ENCODE data around the gene SYTL1. TPM values are rescaled to one million over a fixed set of nuclear protein-coding genes. Genes with fewer than 3 reads are reported as not detected.

The SYTL1 gene
- total RNA-seq, 1 donor from 2014 or later = 30.6 TPM

DNA sequence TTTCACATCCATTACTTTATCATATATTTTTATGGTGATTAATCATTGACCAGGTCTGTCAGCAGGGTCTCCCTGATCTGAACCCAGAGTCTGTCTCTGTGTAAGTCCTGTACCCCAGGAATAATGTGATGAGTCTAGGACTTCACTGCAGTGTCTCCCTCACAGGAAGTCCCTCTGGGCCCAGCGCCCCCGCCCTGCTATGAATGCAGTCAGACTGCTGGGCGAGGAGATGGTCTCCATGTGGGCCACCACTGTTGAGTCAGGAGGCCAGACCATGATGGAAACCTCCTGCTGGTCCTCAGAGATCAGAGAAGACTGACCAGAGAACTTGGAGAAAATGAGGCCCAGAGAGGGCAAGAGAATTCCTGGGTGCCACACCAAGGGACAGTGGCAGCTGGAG lies 10.4 kb upstream of the SYTL1 start:
- intact Hi-C loops (cut with DNase I) = no loop called here
- no peak for ATAC-seq
- H3K4me1 ChIP-seq = peaks cover 14% of the 10 kb centered on the region
- no peak for DNase-seq
- no peaks in the 10 kb centered on the region for H3K9me3 ChIP-seq
- no peak overlapping the region for H3K27ac ChIP-seq
- H3K4me3 ChIP-seq = no peak overlapping the region
- H3K27me3 ChIP-seq = no peaks in the 10 kb centered on the region
- peaks cover 89% of the 10 kb centered on the region for H3K36me3 ChIP-seq
- TF ChIP-seq, protein P1, sequence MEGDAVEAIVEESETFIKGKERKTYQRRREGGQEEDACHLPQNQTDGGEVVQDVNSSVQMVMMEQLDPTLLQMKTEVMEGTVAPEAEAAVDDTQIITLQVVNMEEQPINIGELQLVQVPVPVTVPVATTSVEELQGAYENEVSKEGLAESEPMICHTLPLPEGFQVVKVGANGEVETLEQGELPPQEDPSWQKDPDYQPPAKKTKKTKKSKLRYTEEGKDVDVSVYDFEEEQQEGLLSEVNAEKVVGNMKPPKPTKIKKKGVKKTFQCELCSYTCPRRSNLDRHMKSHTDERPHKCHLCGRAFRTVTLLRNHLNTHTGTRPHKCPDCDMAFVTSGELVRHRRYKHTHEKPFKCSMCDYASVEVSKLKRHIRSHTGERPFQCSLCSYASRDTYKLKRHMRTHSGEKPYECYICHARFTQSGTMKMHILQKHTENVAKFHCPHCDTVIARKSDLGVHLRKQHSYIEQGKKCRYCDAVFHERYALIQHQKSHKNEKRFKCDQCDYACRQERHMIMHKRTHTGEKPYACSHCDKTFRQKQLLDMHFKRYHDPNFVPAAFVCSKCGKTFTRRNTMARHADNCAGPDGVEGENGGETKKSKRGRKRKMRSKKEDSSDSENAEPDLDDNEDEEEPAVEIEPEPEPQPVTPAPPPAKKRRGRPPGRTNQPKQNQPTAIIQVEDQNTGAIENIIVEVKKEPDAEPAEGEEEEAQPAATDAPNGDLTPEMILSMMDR (IDR thresholded peaks at IDR 0.05) = no peak

GRCh38 chr1:27331922-27332321 lies 9.9 kb upstream of the SYTL1 start:
- TF ChIP-seq, protein P1 (IDR thresholded peaks at IDR 0.05) = no peak
- ATAC-seq (no peak), DNase-seq (no peak)
- Histone ChIP-seq H3K27me3 (no peaks in the 10 kb centered on the region), H3K4me3 (no peak overlapping the region), H3K9me3 (no peaks in the 10 kb centered on the region), H3K4me1 (peaks cover 9% of the 10 kb centered on the region), H3K36me3 (peaks cover 91% of the 10 kb centered on the region), H3K27ac (no peak overlapping the region)
- intact Hi-C loops (cut with DNase I) = no loop called here

DNA sequence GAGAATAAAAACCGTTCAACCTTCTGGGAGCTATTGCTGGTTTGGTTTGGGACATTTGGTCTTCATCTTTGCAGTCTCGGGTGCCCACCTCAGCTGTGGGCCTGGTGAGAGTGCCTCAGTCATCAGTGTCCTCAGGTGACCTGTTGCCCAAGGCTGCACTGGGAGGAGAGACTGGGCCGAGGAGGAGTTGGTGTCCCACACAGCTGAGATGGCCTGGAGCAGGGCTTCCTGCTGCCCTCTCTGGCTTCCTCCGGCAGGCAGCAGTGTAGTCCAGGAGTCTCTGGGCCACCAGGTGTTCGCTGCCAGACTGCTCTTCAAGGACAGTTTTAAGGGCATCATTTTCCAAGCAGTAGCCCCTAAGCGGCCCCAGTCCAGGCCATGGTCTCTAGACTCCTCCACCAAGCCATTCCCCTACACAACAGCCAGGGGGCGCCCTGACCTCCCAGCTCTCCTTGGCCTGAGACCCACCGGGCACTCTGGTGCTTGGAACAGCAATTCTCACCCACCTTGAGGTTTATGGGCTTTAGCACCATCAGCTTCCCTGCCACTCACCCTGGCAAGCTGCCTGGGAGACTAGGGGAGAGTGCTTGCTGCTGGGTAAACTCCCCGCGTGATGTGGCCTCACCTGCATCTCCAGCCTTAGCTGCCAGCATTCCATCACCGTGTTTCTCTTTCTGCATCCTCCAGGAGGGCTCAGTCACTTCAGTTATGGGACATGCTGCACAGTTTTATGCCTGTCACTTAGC lies 9.1 kb upstream of the SYTL1 start:
- peak; percentile 81 for ATAC-seq

GRCh38 chr1:27333717-27334279 lies 8.0 kb upstream of the SYTL1 start:
- intact Hi-C loops (cut with DNase I) = no loop called here
- H3K4me1 ChIP-seq = peaks cover 8% of the 10 kb centered on the region
- ATAC-seq (no peak), DNase-seq (no peak)
- peaks cover 77% of the 10 kb centered on the region for H3K36me3 ChIP-seq
- TF ChIP-seq, protein P1 (IDR thresholded peaks at IDR 0.05) = no peak
- H3K4me3 ChIP-seq = no peak overlapping the region
- no peak overlapping the region for H3K27ac ChIP-seq
- H3K9me3 ChIP-seq = no peaks in the 10 kb centered on the region
- no peaks in the 10 kb centered on the region for H3K27me3 ChIP-seq

More for the DNA sequence above, 9.1 kb upstream of the SYTL1 start:
- H3K4me3 ChIP-seq = no peak overlapping the region
- H3K27ac ChIP-seq = no peak overlapping the region
- intact Hi-C loops (cut with DNase I) = no loop called here
- no peaks in the 10 kb centered on the region for H3K9me3 ChIP-seq
- TF ChIP-seq, protein P1 (IDR thresholded peaks at IDR 0.05) = peak; percentile 82
- H3K27me3 ChIP-seq = no peaks in the 10 kb centered on the region
- H3K4me1 ChIP-seq = peaks cover 8% of the 10 kb centered on the region
- no peak for DNase-seq
- H3K36me3 ChIP-seq = peaks cover 88% of the 10 kb centered on the region

DNA sequence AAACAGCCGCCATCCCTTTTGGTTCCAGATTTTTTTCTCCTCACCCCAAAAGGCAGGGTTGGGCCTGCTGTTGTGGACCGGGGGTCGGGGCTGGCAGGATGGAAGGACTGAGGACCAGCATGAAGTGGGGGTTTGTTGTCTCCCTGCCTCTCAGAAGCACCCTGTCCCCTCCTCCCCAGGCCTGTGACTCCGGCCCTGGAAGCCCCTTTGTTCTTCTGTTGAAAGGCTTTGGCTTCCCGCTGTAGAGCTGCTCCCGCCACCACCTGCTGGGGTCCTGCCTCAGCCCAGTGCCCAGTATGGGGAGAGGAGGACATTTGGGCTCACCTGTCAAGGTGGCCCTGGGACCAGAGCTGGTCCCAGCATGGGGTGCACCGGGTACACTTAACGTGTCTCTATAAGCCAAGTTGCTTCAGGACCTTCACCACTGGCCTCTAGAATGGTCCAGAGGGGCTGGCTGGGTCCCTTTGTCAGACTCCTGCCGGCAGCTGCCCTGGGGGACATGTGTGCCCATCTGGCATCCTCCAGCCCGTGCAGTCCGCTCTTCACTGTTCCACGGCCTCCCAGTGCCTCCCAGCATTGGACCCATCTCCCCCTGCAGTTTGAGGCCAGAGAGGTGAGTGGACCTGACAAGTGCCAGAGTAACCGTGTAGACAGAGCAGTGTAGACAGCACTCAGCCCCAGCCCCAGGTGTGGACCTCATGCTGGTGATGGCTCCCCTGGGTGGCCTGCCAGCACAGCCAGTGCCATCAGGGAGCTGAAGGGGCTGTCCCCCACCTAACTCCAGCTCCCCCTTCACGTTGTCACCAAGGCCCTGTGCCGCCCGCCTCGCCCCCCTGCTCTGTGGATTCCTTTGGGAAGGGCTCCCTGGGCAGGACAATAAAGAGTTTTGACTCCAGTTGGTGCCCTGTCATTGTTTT lies 6.1 kb upstream of the SYTL1 start:
- Histone ChIP-seq H3K9me3 (no peaks in the 10 kb centered on the region), H3K4me1 (peaks cover 8% of the 10 kb centered on the region), H3K36me3 (peaks cover 63% of the 10 kb centered on the region), H3K4me3 (no peak overlapping the region), H3K27me3 (no peaks in the 10 kb centered on the region), H3K27ac (no peak overlapping the region)
- ATAC-seq (no peak), DNase-seq (no peak)
- intact Hi-C loops (cut with DNase I) = no loop called here
- TF ChIP-seq, protein P1 (IDR thresholded peaks at IDR 0.05) = no peak
